Neural progenitor cell (in vitro differentiated cells): ENCODE measurements around the gene TSPAN3. TPM values are rescaled to one million over a fixed set of nuclear protein-coding genes. Genes with fewer than 3 reads are reported as not detected.

Experiments used
- DNase-seq: peaks from one replicate; pipeline ENCODE4 v3.0.0-alpha.2; 2016; ENCODE audit warnings: low spot score
- H2AFZ ChIP-seq: fragments of 200-600 bp; sonication (generic); replicated peaks from 2 replicates; pipeline ENCODE4 v1.6.1; 2016; ENCODE audit warnings: antibody characterized with exemption
- H3F3A ChIP-seq: fragments of 200-600 bp; sonication (generic); 2 replicates; pipeline ENCODE4 v1.6.1; 2016; ENCODE audit warnings: antibody characterized with exemption, low read depth
- H3K27ac ChIP-seq: fragments of 200-600 bp; sonication (generic); 2 replicates; pipeline ENCODE4 v1.5.1; 2016; ENCODE audit warnings: mild to moderate bottlenecking
- H3K27me3 ChIP-seq: fragments of 200-600 bp; sonication (generic); 2 replicates; pipeline ENCODE4 v1.6.1; 2016; ENCODE audit warnings: mild to moderate bottlenecking, moderate library complexity
- H3K36me3 ChIP-seq: fragments of 200-600 bp; sonication (generic); 2 replicates; pipeline ENCODE4 v1.5.1; 2016
- H3K4me1 ChIP-seq: fragments of 200-600 bp; sonication (generic); 2 replicates; pipeline ENCODE4 v1.6.1; 2016; ENCODE audit warnings: mixed run types
- H3K4me2 ChIP-seq: fragments of 200-600 bp; sonication (generic); 2 replicates; pipeline ENCODE4 v1.6.1; 2016
- H3K4me3 ChIP-seq: fragments of 200-600 bp; sonication (generic); 2 replicates; pipeline ENCODE4 v1.5.1; 2016
- H3K79me2 ChIP-seq: fragments of 200-600 bp; sonication (generic); 2 replicates; pipeline ENCODE4 v1.6.1; 2016; ENCODE audit warnings: low read depth
- H3K9ac ChIP-seq: fragments of 200-600 bp; sonication (generic); 2 replicates; pipeline ENCODE4 v1.6.1; 2016
- H3K9me3 ChIP-seq: fragments of 200-600 bp; sonication (generic); 2 replicates; pipeline ENCODE4 v1.5.1; 2016; ENCODE audit warnings: low read depth
- H4K20me1 ChIP-seq: fragments of 200-600 bp; sonication (generic); 2 replicates; pipeline ENCODE4 v1.6.1; 2016; ENCODE audit warnings: low read depth
- H3K27ac Mint-ChIP-seq: 3 replicates; pipeline ENCODE4 v1.8.0; 2021; ENCODE audit warnings: mixed read lengths
- H3K27me3 Mint-ChIP-seq: 2 replicates; pipeline ENCODE4 v1.8.0; 2022; ENCODE audit warnings: low read depth, mild to moderate bottlenecking, inconsistent platforms, moderate library complexity, mixed read lengths; ENCODE audit not compliant: insufficient read depth
- H3K36me3 Mint-ChIP-seq: 3 replicates; pipeline ENCODE4 v1.8.0; 2021; ENCODE audit warnings: mixed read lengths
- H3K4me1 Mint-ChIP-seq: 3 replicates; pipeline ENCODE4 v1.8.0; 2021; ENCODE audit warnings: mixed read lengths
- H3K4me3 Mint-ChIP-seq: 3 replicates; pipeline ENCODE4 v1.8.0; 2021; ENCODE audit warnings: mild to moderate bottlenecking, moderate library complexity, mixed read lengths
- H3K9me3 Mint-ChIP-seq: 3 replicates; pipeline ENCODE4 v1.8.0; 2020; ENCODE audit warnings: mixed read lengths
- CTCF ChIP-seq: fragments of 200-600 bp; sonication (generic); IDR thresholded peaks from 2 replicates; pipeline ENCODE4 v1.5.1; 2017; ENCODE audit warnings: antibody characterized with exemption, mild to moderate bottlenecking
- EZH2 ChIP-seq: fragments of 200-600 bp; sonication (generic); IDR thresholded peaks from 2 replicates; pipeline ENCODE4 v1.6.1; 2017; ENCODE audit warnings: antibody characterized with exemption, mild to moderate bottlenecking, moderate library complexity
- EZH2phosphoT487 ChIP-seq: fragments of 200-600 bp; sonication (generic); IDR thresholded peaks from 2 replicates; pipeline ENCODE4 v1.6.1; 2017; ENCODE audit warnings: antibody characterized with exemption
- total RNA-seq: library from RNA; depleted of rRNA; stranded (reverse); fragments of >200 nt; gene quantifications from 2 replicates; pipeline ENCODE4 v1.2.3, GENCODE V29; 2015; ENCODE audit warnings: low replicate concordance

The TSPAN3 gene
- total RNA-seq, 1 donor from 2014 or later: 474 TPM

GRCh38 chr15:77037388-77038209 lies 33.3 kb downstream of the TSPAN3 start:
- H4K20me1 ChIP-seq: no peaks in the 10 kb centered on the region
- H3K4me2 ChIP-seq: no peak overlapping the region
- H3K9me3 ChIP-seq: no peaks in the 10 kb centered on the region
- H3K27ac ChIP-seq: no peak overlapping the region
- no peak overlapping the region for H3K9ac ChIP-seq
- peaks cover 5% of the 10 kb centered on the region for H3K9me3 Mint-ChIP-seq
- no peak for DNase-seq
- no peak overlapping the region for H3K4me3 ChIP-seq
- no peak overlapping the region for H2AFZ ChIP-seq
- H3K27ac Mint-ChIP-seq: no peak overlapping the region
- no peaks in the 10 kb centered on the region for H3K27me3 ChIP-seq
- peaks cover 17% of the 10 kb centered on the region for H3K36me3 Mint-ChIP-seq
- peaks cover 11% of the 10 kb centered on the region for H3F3A ChIP-seq
- peaks cover 13% of the 10 kb centered on the region for H3K4me1 ChIP-seq
- no peaks in the 10 kb centered on the region for H3K36me3 ChIP-seq
- TF ChIP-seq EZH2 (no peak), CTCF (no peak), EZH2phosphoT487 (no peak)
- H3K27me3 Mint-ChIP-seq: peaks cover 10% of the 10 kb centered on the region
- no peaks in the 10 kb centered on the region for H3K79me2 ChIP-seq
- peaks cover 9% of the 10 kb centered on the region for H3K4me1 Mint-ChIP-seq
- peak overlapping the region; percentile 53 for H3K4me3 Mint-ChIP-seq

- no peak for DNase-seq
- no peak overlapping the region for H3K27ac Mint-ChIP-seq
- no peaks in the 10 kb centered on the region for H3K9me3 ChIP-seq
- peaks cover 13% of the 10 kb centered on the region for H3K4me1 ChIP-seq
- H3K4me1 Mint-ChIP-seq: peaks cover 11% of the 10 kb centered on the region
- H3K36me3 ChIP-seq: no peaks in the 10 kb centered on the region
- peaks cover 10% of the 10 kb centered on the region for H3K27me3 Mint-ChIP-seq
- H3K27ac ChIP-seq: no peak overlapping the region
- no peak overlapping the region for H3K4me2 ChIP-seq
- no peak for TF ChIP-seq EZH2phosphoT487
- TF ChIP-seq CTCF: no peak
- TF ChIP-seq EZH2: no peak
- no peak overlapping the region for H3K9ac ChIP-seq
- H3K4me3 ChIP-seq: no peak overlapping the region
- no peak overlapping the region for H3K4me3 Mint-ChIP-seq
- H4K20me1 ChIP-seq: no peaks in the 10 kb centered on the region
- H3F3A ChIP-seq: peaks cover 11% of the 10 kb centered on the region
- H2AFZ ChIP-seq: no peak overlapping the region
- H3K36me3 Mint-ChIP-seq: peaks cover 13% of the 10 kb centered on the region
- peaks cover 5% of the 10 kb centered on the region for H3K9me3 Mint-ChIP-seq
- no peaks in the 10 kb centered on the region for H3K27me3 ChIP-seq
- no peaks in the 10 kb centered on the region for H3K79me2 ChIP-seq
Measured at GRCh38 chr15:77036537-77037387, 34.1 kb downstream of the TSPAN3 start.

GRCh38 chr15:77035999-77036471 lies 34.9 kb downstream of the TSPAN3 start:
- H3K27me3 ChIP-seq: no peaks in the 10 kb centered on the region
- Mint-ChIP-seq H3K27me3 (peaks cover 10% of the 10 kb centered on the region), H3K4me1 (peaks cover 17% of the 10 kb centered on the region), H3K4me3 (no peak overlapping the region), H3K27ac (peak overlapping the region; percentile 43), H3K9me3 (peaks cover 5% of the 10 kb centered on the region), H3K36me3 (peaks cover 10% of the 10 kb centered on the region)
- TF ChIP-seq EZH2phosphoT487 (no peak), EZH2 (no peak), CTCF (no peak)
- no peak overlapping the region for H3K27ac ChIP-seq
- H4K20me1 ChIP-seq: no peaks in the 10 kb centered on the region
- H3K9ac ChIP-seq: no peak overlapping the region
- H3K4me1 ChIP-seq: peaks cover 20% of the 10 kb centered on the region
- peaks cover 7% of the 10 kb centered on the region for H3F3A ChIP-seq
- no peak for DNase-seq
- H3K4me3 ChIP-seq: no peak overlapping the region
- H3K79me2 ChIP-seq: no peaks in the 10 kb centered on the region
- H3K9me3 ChIP-seq: no peaks in the 10 kb centered on the region
- no peak overlapping the region for H3K4me2 ChIP-seq
- H2AFZ ChIP-seq: no peak overlapping the region
- no peaks in the 10 kb centered on the region for H3K36me3 ChIP-seq
